T-helper 17 cell (primary cell): Measurements from ENCODE around the gene PPP4R2. TPM values are rescaled to one million over a fixed set of nuclear protein-coding genes. Genes with fewer than 3 reads are reported as not detected.
A peak's percentile ranks its signal among the peaks of the same experiment; 100 is the strongest.

Experiments used
- ATAC-seq: fragments of 150-1000 bp; cut with Tn5 transposase; 2 replicates; pipeline ENCODE4 v1.10.0; 2021; ENCODE audit warnings: mild to moderate bottlenecking, moderate library complexity
- DNase-seq, 3 donors: peaks; one replicate each; pipeline versions ENCODE4 v3.0.0 to v3.0.0-alpha.2; 2020 to 2021
- H3K9me3 ChIP-seq: one replicate; pipeline ENCODE4 v1.7.0; 2013; ENCODE audit warnings: low read length, mild to moderate bottlenecking; ENCODE audit not compliant: control insufficient read depth, poor library complexity, severe bottlenecking
- H3K27ac Mint-ChIP-seq: one replicate; pipeline ENCODE4 v1.8.0; 2022; ENCODE audit warnings: mild to moderate bottlenecking, moderate library complexity, mixed read lengths
- H3K27me3 Mint-ChIP-seq: one replicate; pipeline ENCODE4 v1.8.0; 2022; ENCODE audit warnings: mixed read lengths
- H3K36me3 Mint-ChIP-seq: one replicate; pipeline ENCODE4 v1.8.0; 2022; ENCODE audit warnings: low read depth, mixed read lengths
- H3K4me1 Mint-ChIP-seq: one replicate; pipeline ENCODE4 v1.8.0; 2022; ENCODE audit warnings: mild to moderate bottlenecking, mixed read lengths
- H3K4me3 Mint-ChIP-seq: one replicate; pipeline ENCODE4 v1.8.0; 2022; ENCODE audit warnings: mild to moderate bottlenecking, moderate library complexity, mixed read lengths
- total RNA-seq, 4 donors: library from RNA in 2 of 4; stranded (reverse) in 2 of 4; gene quantifications; one replicate each; pipeline ENCODE4 v1.2.3 and lab custom pipeline; 2022 to 2026

The PPP4R2 gene
- total RNA-seq, 2 donors from 2014 or later = 60.1 to 65.1 TPM

GRCh38 chr3:73070675-73071575 is 74.3 kb downstream of the PPP4R2 start:
- H3K36me3 Mint-ChIP-seq = no peaks in the 10 kb centered on the region
- no peak overlapping the region for H3K27ac Mint-ChIP-seq
- peaks cover 17% of the 10 kb centered on the region for H3K4me1 Mint-ChIP-seq
- H3K27me3 Mint-ChIP-seq = no peaks in the 10 kb centered on the region
- DNase-seq (no peak), ATAC-seq (no peak)
- H3K9me3 ChIP-seq = no peaks in the 10 kb centered on the region
- peak overlapping the region; percentile 25 for H3K4me3 Mint-ChIP-seq

- no peak for DNase-seq
- no peak overlapping the region for H3K4me3 Mint-ChIP-seq
- no peaks in the 10 kb centered on the region for H3K36me3 Mint-ChIP-seq
- H3K9me3 ChIP-seq = no peaks in the 10 kb centered on the region
- H3K27ac Mint-ChIP-seq = no peak overlapping the region
- ATAC-seq = no peak
- H3K4me1 Mint-ChIP-seq = peaks cover 17% of the 10 kb centered on the region
- H3K27me3 Mint-ChIP-seq = no peaks in the 10 kb centered on the region
Observed at GRCh38 chr3:73071952-73072351, 75.3 kb downstream of the PPP4R2 start.

- DNase-seq = no peak
- Mint-ChIP-seq H3K36me3 (no peaks in the 10 kb centered on the region), H3K4me1 (peaks cover 17% of the 10 kb centered on the region), H3K27me3 (no peaks in the 10 kb centered on the region), H3K27ac (no peak overlapping the region), H3K4me3 (no peak overlapping the region)
- H3K9me3 ChIP-seq = no peaks in the 10 kb centered on the region
- ATAC-seq = no peak
Observed at GRCh38 chr3:73072634-73073033, 76.0 kb downstream of the PPP4R2 start.

GRCh38 chr3:73073091-73073707 is 76.6 kb downstream of the PPP4R2 start:
- no peaks in the 10 kb centered on the region for H3K9me3 ChIP-seq
- Mint-ChIP-seq H3K27ac (no peak overlapping the region), H3K36me3 (no peaks in the 10 kb centered on the region), H3K4me3 (no peak overlapping the region), H3K4me1 (peaks cover 17% of the 10 kb centered on the region), H3K27me3 (no peaks in the 10 kb centered on the region)
- DNase-seq (no peak), ATAC-seq (no peak)

GRCh38 chr3:73074781-73075180 is 78.2 kb downstream of the PPP4R2 start:
- H3K9me3 ChIP-seq = no peaks in the 10 kb centered on the region
- H3K36me3 Mint-ChIP-seq = no peaks in the 10 kb centered on the region
- DNase-seq (no peak), ATAC-seq (no peak)
- no peak overlapping the region for H3K4me3 Mint-ChIP-seq
- peaks cover 17% of the 10 kb centered on the region for H3K4me1 Mint-ChIP-seq
- no peak overlapping the region for H3K27ac Mint-ChIP-seq
- H3K27me3 Mint-ChIP-seq = no peaks in the 10 kb centered on the region

- H3K27me3 Mint-ChIP-seq = no peaks in the 10 kb centered on the region
- no peak for ATAC-seq
Observed at GRCh38 chr3:73080216-73080966, 83.8 kb downstream of the PPP4R2 start.

GRCh38 chr3:73081140-73081539 is 84.5 kb downstream of the PPP4R2 start:
- H3K27ac Mint-ChIP-seq = no peak overlapping the region
- H3K36me3 Mint-ChIP-seq = no peaks in the 10 kb centered on the region
- DNase-seq (no peak), ATAC-seq (no peak)
- H3K9me3 ChIP-seq = no peaks in the 10 kb centered on the region
- H3K4me1 Mint-ChIP-seq = peaks cover 2% of the 10 kb centered on the region
- H3K4me3 Mint-ChIP-seq = no peak overlapping the region
- H3K27me3 Mint-ChIP-seq = no peaks in the 10 kb centered on the region

More at GRCh38 chr3:73080216-73080966, 83.8 kb downstream of the PPP4R2 start:
- DNase-seq = no peak
- Mint-ChIP-seq H3K4me3 (no peak overlapping the region), H3K4me1 (no peaks in the 10 kb centered on the region), H3K27ac (no peak overlapping the region), H3K36me3 (no peaks in the 10 kb centered on the region)
- H3K9me3 ChIP-seq = no peaks in the 10 kb centered on the region

- Mint-ChIP-seq H3K4me3 (no peak overlapping the region), H3K4me1 (peaks cover 7% of the 10 kb centered on the region), H3K27ac (no peak overlapping the region), H3K27me3 (peaks cover 10% of the 10 kb centered on the region), H3K36me3 (no peaks in the 10 kb centered on the region)
- no peak for DNase-seq
- no peak for ATAC-seq
- no peaks in the 10 kb centered on the region for H3K9me3 ChIP-seq
Observed at GRCh38 chr3:73084170-73084569, 87.6 kb downstream of the PPP4R2 start.

- peak overlapping the region; percentile 56 for H3K4me3 Mint-ChIP-seq
- H3K27me3 Mint-ChIP-seq = peaks cover 10% of the 10 kb centered on the region
- peaks cover 7% of the 10 kb centered on the region for H3K4me1 Mint-ChIP-seq
- H3K36me3 Mint-ChIP-seq = no peaks in the 10 kb centered on the region
- H3K27ac Mint-ChIP-seq = no peak overlapping the region
- no peaks in the 10 kb centered on the region for H3K9me3 ChIP-seq
- peak in 2 of 3 donors; percentile 26 to 28 for DNase-seq
- ATAC-seq = peak; percentile 79
Observed at GRCh38 chr3:73086071-73086494, 89.5 kb downstream of the PPP4R2 start.

GRCh38 chr3:73094129-73094528 is 97.5 kb downstream of the PPP4R2 start:
- no peaks in the 10 kb centered on the region for H3K36me3 Mint-ChIP-seq
- peaks cover 10% of the 10 kb centered on the region for H3K4me1 Mint-ChIP-seq
- peak; percentile 39 for ATAC-seq
- no peak for DNase-seq
- H3K27ac Mint-ChIP-seq = no peak overlapping the region
- no peaks in the 10 kb centered on the region for H3K9me3 ChIP-seq
- no peak overlapping the region for H3K4me3 Mint-ChIP-seq
- H3K27me3 Mint-ChIP-seq = peaks cover 28% of the 10 kb centered on the region

- DNase-seq (no peak), ATAC-seq (no peak)
- Mint-ChIP-seq H3K27me3 (peaks cover 28% of the 10 kb centered on the region), H3K36me3 (no peaks in the 10 kb centered on the region), H3K27ac (no peak overlapping the region), H3K4me3 (no peak overlapping the region), H3K4me1 (peaks cover 10% of the 10 kb centered on the region)
- H3K9me3 ChIP-seq = no peaks in the 10 kb centered on the region
Observed at GRCh38 chr3:73094951-73095350, 98.3 kb downstream of the PPP4R2 start.

- H3K27ac Mint-ChIP-seq = no peak overlapping the region
- H3K4me1 Mint-ChIP-seq = peaks cover 10% of the 10 kb centered on the region
- H3K27me3 Mint-ChIP-seq = peaks cover 28% of the 10 kb centered on the region
- ATAC-seq = no peak
- DNase-seq = no peak
- H3K36me3 Mint-ChIP-seq = no peaks in the 10 kb centered on the region
- no peaks in the 10 kb centered on the region for H3K9me3 ChIP-seq
- no peak overlapping the region for H3K4me3 Mint-ChIP-seq
Observed at GRCh38 chr3:73096169-73096568, 99.6 kb downstream of the PPP4R2 start.

- no peaks in the 10 kb centered on the region for H3K9me3 ChIP-seq
- Mint-ChIP-seq H3K4me1 (peaks cover 10% of the 10 kb centered on the region), H3K4me3 (no peak overlapping the region), H3K27me3 (peaks cover 35% of the 10 kb centered on the region), H3K36me3 (no peaks in the 10 kb centered on the region), H3K27ac (no peak overlapping the region)
- ATAC-seq = no peak
- DNase-seq = no peak
Observed at GRCh38 chr3:73098026-73098425, 101.4 kb downstream of the PPP4R2 start.
